ENCODE data around the gene PTPRCAP. TPM values are rescaled to one million over a fixed set of nuclear protein-coding genes. Genes with fewer than 3 reads are reported as not detected.
"Not testable (repeated sequence)": the region's sequence is repeated elsewhere in the genome, so short reads cannot be mapped to it uniquely, and the experiment has no call there.

Gene PTPRCAP
- total RNA-seq, 2 experiments from 2014 or later, result 93.5 to 97.4 TPM

- H3K36me3 Mint-ChIP-seq, result peaks cover 43% of the 10 kb centered on the region
- intact Hi-C loops (cut with micrococcal nuclease), result no loop called here
- no peaks in the 10 kb centered on the region for H3K27me3 Mint-ChIP-seq
- no peak overlapping the region for H3K4me3 Mint-ChIP-seq
- ChIA-PET POLR2A (interaction anchor here (0.8 to 1.3 kb wide), 5 partner anchors 16 to 32 kb away, joined by 3 to 4 read pairs (median 3); no protein-coding TSS in a partner anchor), CTCF (no interaction called here)
- no peaks in the 10 kb centered on the region for H3K9me3 Mint-ChIP-seq
- H3K27ac Mint-ChIP-seq, result peak overlapping the region; percentile 81
- DNase-seq, result no peak
- peaks cover 48% of the 10 kb centered on the region for H3K4me1 Mint-ChIP-seq (ENCODE audit: low read depth)
Measured at GRCh38 chr11:67432655-67433349, 4.7 kb downstream of the PTPRCAP start.

DNA sequence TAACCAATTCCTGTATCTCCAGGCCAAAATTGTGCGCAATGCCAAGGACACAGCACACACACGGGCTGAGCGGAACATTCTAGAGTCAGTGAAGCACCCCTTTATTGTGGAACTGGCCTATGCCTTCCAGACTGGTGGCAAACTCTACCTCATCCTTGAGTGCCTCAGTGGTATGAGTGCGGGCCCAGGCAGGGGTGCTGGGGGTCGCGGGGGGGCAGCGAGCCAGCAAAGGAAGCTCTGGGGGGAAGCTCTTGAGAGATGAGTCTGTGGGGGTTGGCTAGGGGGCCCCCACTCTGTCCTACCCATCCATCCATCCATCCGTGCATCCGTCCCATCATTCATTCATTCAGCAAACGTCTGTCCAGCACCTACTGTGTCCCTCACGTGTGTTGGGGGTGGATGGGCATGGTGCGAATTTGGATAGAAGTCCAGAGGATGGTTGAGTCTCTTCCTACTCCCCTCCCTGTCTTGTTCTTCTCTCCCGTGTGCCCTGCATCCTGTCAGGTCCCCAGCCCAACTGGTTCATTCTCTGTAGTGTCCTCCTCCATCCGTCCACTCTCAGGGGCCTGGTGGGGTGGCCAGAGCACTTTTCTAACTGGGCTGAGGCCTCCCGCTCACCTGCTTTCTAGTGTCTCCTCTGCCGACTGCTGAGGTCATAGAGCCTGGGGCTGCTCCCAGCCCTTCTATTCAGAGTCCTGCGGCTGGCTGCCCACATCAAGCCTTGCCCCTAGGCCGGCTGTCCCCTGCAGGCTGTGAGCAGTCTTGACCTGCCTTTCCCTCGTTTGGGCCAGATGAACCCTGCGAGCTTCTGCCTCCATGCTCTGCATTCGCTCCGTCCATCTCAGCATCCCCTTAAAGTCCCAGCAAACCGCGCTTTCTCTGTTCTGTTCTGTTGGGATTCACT lies 5.9 kb downstream of the PTPRCAP start:
- no peak for DNase-seq
- Mint-ChIP-seq H3K4me1 (ENCODE audit: low read depth) (peaks cover 56% of the 10 kb centered on the region), H3K4me3 (no peak overlapping the region), H3K9me3 (no peaks in the 10 kb centered on the region), H3K36me3 (peaks cover 34% of the 10 kb centered on the region), H3K27ac (peak overlapping the region; percentile 73), H3K27me3 (no peaks in the 10 kb centered on the region)
- intact Hi-C loops (cut with micrococcal nuclease), result no loop called here
- ChIA-PET CTCF (no interaction called here), POLR2A (interaction anchor here (1.0 to 1.3 kb wide), 3 partner anchors 15 to 29 kb away, joined by 3 to 4 read pairs (median 3); no protein-coding TSS in a partner anchor)

DNA sequence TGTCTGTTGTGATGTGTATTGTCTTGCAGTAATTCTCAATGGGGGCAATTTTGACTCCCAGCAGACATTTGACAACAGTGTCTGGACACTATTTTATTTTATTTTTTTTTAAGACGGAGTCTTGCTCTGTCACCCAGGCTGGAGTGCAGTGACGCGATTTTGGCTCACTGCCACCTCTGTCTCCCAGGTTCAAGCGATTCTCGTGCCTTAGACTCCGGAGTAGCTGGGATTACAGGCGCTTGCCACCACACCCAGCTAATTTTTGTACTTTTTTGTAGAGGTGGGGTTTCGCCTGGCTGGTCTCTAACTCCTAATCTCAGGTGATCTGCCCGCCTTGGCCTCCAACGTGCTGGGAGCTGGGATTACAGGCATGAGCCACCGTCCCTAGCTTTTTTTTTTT lies 7.8 kb downstream of the PTPRCAP start:
- Mint-ChIP-seq H3K4me1 (ENCODE audit: low read depth) (peaks cover 44% of the 10 kb centered on the region), H3K36me3 (peaks cover 19% of the 10 kb centered on the region), H3K27ac (no peak overlapping the region), H3K4me3 (peak overlapping the region; percentile 91), H3K9me3 (no peaks in the 10 kb centered on the region), H3K27me3 (no peaks in the 10 kb centered on the region)
- ChIA-PET CTCF (interaction anchor here (1.1 kb wide), 1 partner anchor 78 kb away, joined by 3 read pairs; no protein-coding TSS in a partner anchor), POLR2A (interaction anchor here (0.9 to 3.2 kb wide), 5 partner anchors 8 to 39 kb away, joined by 3 to 24 read pairs (median 9); partner anchors contain the start of genes PPP1CA, PTPRCAP and TBC1D10C)
- intact Hi-C loops (cut with micrococcal nuclease), result loop anchor here (2.0 to 5.0 kb wide), 3 partner anchors 27 to 38 kb away; partner anchors contain the start of genes RAD9A and TMEM134
- no peak for DNase-seq

GRCh38 chr11:67429038-67429668 lies 8.3 kb downstream of the PTPRCAP start:
- H3K27me3 Mint-ChIP-seq, result no peaks in the 10 kb centered on the region
- peaks cover 40% of the 10 kb centered on the region for H3K4me1 Mint-ChIP-seq (ENCODE audit: low read depth)
- intact Hi-C loops (cut with micrococcal nuclease), result loop anchor here (2.0 to 5.0 kb wide), 3 partner anchors 26 to 38 kb away; partner anchors contain the start of genes RAD9A and TMEM134
- H3K9me3 Mint-ChIP-seq, result no peaks in the 10 kb centered on the region
- peak overlapping the region; percentile 91 for H3K27ac Mint-ChIP-seq
- DNase-seq, result no peak
- H3K4me3 Mint-ChIP-seq, result peak overlapping the region; percentile 91
- ChIA-PET POLR2A (interaction anchor here (0.9 to 3.2 kb wide), 9 partner anchors 8 to 1893 kb away, joined by 3 to 24 read pairs (median 4); partner anchors contain the start of genes PPP1CA, PTPRCAP and TBC1D10C), CTCF (interaction anchor here (0.8 to 2.4 kb wide), 4 partner anchors 8 to 73 kb away, joined by 3 to 8 read pairs (median 6); partner anchors contain the start of genes PPP1CA and PTPRCAP)
- peaks cover 17% of the 10 kb centered on the region for H3K36me3 Mint-ChIP-seq

DNA sequence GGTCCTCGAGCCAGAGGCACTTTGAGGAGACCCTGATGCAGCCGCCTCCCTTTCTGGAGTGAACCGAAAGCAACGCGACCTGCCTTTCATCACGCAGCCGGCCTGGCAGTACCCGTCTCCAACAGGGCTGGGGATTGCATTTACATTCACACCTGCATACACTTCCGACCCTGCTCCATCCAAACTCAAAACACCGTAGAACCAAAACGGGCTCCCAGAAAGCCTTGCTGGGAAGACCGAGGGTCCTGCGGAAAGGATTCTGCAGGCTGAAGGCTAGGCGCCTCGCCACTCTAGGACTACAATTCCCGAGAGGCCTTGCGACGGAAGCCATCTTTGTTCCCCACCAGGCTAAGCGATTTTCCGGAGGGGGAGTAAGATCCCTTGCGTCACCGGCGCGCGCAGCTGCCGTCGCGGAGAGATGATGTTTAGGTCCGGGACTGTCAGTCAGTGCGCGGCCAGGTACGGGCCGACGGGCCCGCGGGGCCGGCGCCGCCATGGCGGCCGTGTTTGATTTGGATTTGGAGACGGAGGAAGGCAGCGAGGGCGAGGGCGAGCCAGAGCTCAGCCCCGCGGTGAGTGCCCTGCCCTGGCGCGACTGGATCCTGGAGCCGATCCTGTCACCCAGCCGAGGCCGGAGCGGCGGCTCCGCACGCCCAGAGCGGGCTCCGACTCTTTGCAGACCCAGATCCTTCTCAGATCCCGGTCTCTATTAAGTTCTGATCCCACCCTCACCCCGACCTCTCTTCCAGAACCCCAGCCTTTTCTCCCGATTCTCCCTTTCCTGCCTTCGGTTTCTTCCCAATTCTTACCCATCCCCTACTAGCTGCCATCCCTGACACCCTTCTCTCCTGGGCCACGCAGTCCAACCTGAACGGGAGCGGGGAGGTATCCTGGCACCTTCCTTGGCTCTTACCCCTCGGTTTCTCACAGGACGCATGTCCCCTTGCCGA lies 9.2 kb downstream of the PTPRCAP start, which contains the start of gene RPS6KB2:
Gene RPS6KB2 (plus strand): TSS at position 443 of the 950 bp plus-strand sequence. CDS start 52 bp downstream, at position 495.
- CTCF ChIA-PET, result interaction anchor here (0.7 to 2.4 kb wide), 5 partner anchors 9 to 72 kb away, joined by 3 to 8 read pairs (median 5); partner anchors contain the start of genes PPP1CA and PTPRCAP
- no peaks in the 10 kb centered on the region for H3K27me3 Mint-ChIP-seq
- peaks cover 33% of the 10 kb centered on the region for H3K4me1 Mint-ChIP-seq (ENCODE audit: low read depth)
- H3K36me3 Mint-ChIP-seq, result peaks cover 15% of the 10 kb centered on the region
- peak; percentile 100 for DNase-seq
- H3K27ac Mint-ChIP-seq, result peak within 1 kb of the TSS; percentile 91
- H3K4me3 Mint-ChIP-seq, result peak within 1 kb of the TSS; percentile 91
- intact Hi-C loops (cut with micrococcal nuclease), result loop anchor here (1.0 to 5.0 kb wide), 5 partner anchors 8 to 39 kb away; partner anchors contain the start of genes PTPRCAP, RAD9A and TMEM134
- H3K9me3 Mint-ChIP-seq, result no peaks in the 10 kb centered on the region
- POLR2A ChIA-PET, result interaction anchor here (0.5 to 3.2 kb wide), 12 partner anchors 9 to 1892 kb away, joined by 3 to 24 read pairs (median 4); partner anchors contain the start of genes PPP1CA, PTPRCAP, TBC1D10C and TMEM134

- DNase-seq, result peak; percentile 63
Measured at GRCh38 chr11:67427364-67427859, 10.1 kb downstream of the PTPRCAP start.

DNA sequence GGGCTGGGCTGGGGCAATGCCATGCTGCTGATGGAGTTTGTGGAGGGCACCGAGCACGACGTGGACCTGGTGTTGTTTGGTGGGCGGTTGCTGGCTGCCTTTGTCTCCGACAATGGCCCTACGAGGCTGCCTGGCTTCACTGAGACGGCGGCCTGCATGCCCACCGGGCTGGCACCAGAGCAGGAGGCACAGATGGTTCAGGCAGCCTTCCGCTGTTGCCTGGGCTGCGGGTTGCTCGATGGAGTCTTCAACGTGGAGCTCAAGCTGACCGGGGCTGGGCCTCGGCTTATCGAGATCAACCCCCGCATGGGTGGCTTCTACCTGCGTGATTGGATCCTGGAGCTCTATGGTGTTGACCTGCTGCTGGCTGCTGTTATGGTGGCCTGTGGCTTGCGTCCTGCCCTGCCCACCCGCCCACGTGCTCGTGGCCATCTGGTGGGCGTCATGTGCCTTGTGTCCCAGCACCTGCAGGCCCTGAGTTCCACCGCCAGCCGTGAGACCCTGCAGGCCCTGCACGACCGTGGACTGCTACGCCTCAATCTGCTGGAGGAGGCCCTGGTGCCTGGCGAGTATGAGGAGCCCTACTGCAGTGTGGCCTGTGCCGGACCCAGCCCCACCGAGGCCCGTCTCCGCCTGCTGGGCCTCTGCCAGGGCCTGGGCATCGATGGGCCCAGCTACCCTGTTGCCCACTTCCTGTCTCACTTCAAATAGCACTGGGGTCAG lies 13.4 kb downstream of the PTPRCAP start:
- Mint-ChIP-seq H3K4me3 (no peak overlapping the region), H3K27ac (no peak overlapping the region), H3K36me3 (peaks cover 2% of the 10 kb centered on the region), H3K4me1 (ENCODE audit: low read depth) (peaks cover 24% of the 10 kb centered on the region), H3K9me3 (no peaks in the 10 kb centered on the region), H3K27me3 (no peaks in the 10 kb centered on the region)
- POLR2A ChIA-PET, result no interaction called here
- CTCF ChIA-PET, result interaction anchor here (1.5 to 1.7 kb wide), 2 partner anchors 23 to 41 kb away, joined by 3 read pairs; partner anchors contain the start of gene PPP1CA
- no peak for DNase-seq
- intact Hi-C loops (cut with micrococcal nuclease), result no loop called here

More at GRCh38 chr11:67427364-67427859, 10.1 kb downstream of the PTPRCAP start:
- peaks cover 12% of the 10 kb centered on the region for H3K36me3 Mint-ChIP-seq
- peak overlapping the region; percentile 91 for H3K4me3 Mint-ChIP-seq
- peaks cover 24% of the 10 kb centered on the region for H3K4me1 Mint-ChIP-seq (ENCODE audit: low read depth)
- peak overlapping the region; percentile 91 for H3K27ac Mint-ChIP-seq
- not testable (repeated sequence) for H3K9me3 Mint-ChIP-seq, H3K27me3 Mint-ChIP-seq
- intact Hi-C loops (cut with micrococcal nuclease), result loop anchor here (5.0 kb wide), 2 partner anchors 35 to 40 kb away; partner anchors contain the start of genes RAD9A and TMEM134
- ChIA-PET POLR2A (interaction anchor here (0.8 to 3.2 kb wide), 6 partner anchors 10 to 150 kb away, joined by 3 to 24 read pairs (median 5); partner anchors contain the start of genes PPP1CA and PTPRCAP), CTCF (interaction anchor here (0.6 to 2.4 kb wide), 4 partner anchors 10 to 26 kb away, joined by 3 to 8 read pairs (median 6); partner anchors contain the start of genes PPP1CA and PTPRCAP)

DNA sequence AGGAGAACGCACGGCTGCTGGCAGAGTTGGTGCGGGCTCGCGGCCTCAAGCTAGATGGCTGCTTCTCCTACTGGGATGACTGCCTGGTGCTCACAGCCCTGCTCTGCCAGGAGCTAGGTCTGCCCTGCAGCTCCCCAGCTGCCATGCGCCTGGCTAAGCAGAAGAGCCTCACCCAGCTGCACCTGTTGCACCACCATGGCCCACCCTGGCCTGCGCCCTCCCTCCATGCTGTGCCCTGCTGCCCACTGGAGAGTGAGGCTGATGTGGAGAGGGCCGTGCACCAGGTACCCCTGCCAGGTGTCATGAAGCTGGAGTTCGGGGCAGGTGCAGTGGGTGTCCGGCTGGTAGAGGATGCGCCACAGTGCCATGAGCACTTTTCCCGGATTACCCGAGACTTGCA lies 14.0 kb downstream of the PTPRCAP start:
- H3K9me3 Mint-ChIP-seq, result no peaks in the 10 kb centered on the region
- POLR2A ChIA-PET, result interaction anchor here (1.2 kb wide), 1 partner anchor 14 kb away, joined by 4 read pairs; the partner anchor contains the start of gene PTPRCAP
- CTCF ChIA-PET, result interaction anchor here (1.5 to 1.7 kb wide), 2 partner anchors 22 to 41 kb away, joined by 3 read pairs; partner anchors contain the start of gene PPP1CA

GRCh38 chr11:67422891-67423290 lies 14.6 kb downstream of the PTPRCAP start:
- no peak for DNase-seq
- H3K36me3 Mint-ChIP-seq, result no peaks in the 10 kb centered on the region
- POLR2A ChIA-PET, result interaction anchor here (1.2 kb wide), 1 partner anchor 15 kb away, joined by 4 read pairs; the partner anchor contains the start of gene PTPRCAP
- peaks cover 33% of the 10 kb centered on the region for H3K4me1 Mint-ChIP-seq (ENCODE audit: low read depth)
- no peak overlapping the region for H3K27ac Mint-ChIP-seq
- no peaks in the 10 kb centered on the region for H3K27me3 Mint-ChIP-seq
- CTCF ChIA-PET, result interaction anchor here (1.5 to 1.7 kb wide), 2 partner anchors 22 to 40 kb away, joined by 3 read pairs; partner anchors contain the start of gene PPP1CA
- intact Hi-C loops (cut with micrococcal nuclease), result no loop called here
- no peaks in the 10 kb centered on the region for H3K9me3 Mint-ChIP-seq
- no peak overlapping the region for H3K4me3 Mint-ChIP-seq

More for the DNA sequence above, 14.0 kb downstream of the PTPRCAP start:
- Mint-ChIP-seq H3K4me1 (ENCODE audit: low read depth) (peaks cover 27% of the 10 kb centered on the region), H3K36me3 (no peaks in the 10 kb centered on the region), H3K27ac (no peak overlapping the region), H3K4me3 (no peak overlapping the region), H3K27me3 (no peaks in the 10 kb centered on the region)
- DNase-seq, result no peak
- intact Hi-C loops (cut with micrococcal nuclease), result no loop called here

Data from activated CD4-positive, alpha-beta memory T cell treated with anti-CD3 and anti-CD28 coated beads for 36 hours (primary cell).